ENCODE measurements around the gene RPL12. TPM values are rescaled to one million over a fixed set of nuclear protein-coding genes. Genes with fewer than 3 reads are reported as not detected.

Gene RPL12
- total RNA-seq, 1 donor from 2014 or later: 1,036 TPM

GRCh38 chr9:127444921-127445850 lies 6.0 kb downstream of the RPL12 start:
- intact Hi-C loops (cut with micrococcal nuclease): no loop called here

- intact Hi-C loops (cut with micrococcal nuclease): no loop called here
Observed at GRCh38 chr9:127444283-127444920, 6.8 kb downstream of the RPL12 start.

- intact Hi-C loops (cut with micrococcal nuclease): no loop called here
Observed at GRCh38 chr9:127438394-127438793, 12.8 kb downstream of the RPL12 start.

- intact Hi-C loops (cut with micrococcal nuclease): no loop called here
Observed at GRCh38 chr9:127437497-127438264, 13.5 kb downstream of the RPL12 start.

- intact Hi-C loops (cut with micrococcal nuclease): no loop called here
Observed at GRCh38 chr9:127430415-127430814, 20.8 kb downstream of the RPL12 start.

- intact Hi-C loops (cut with micrococcal nuclease): loop anchor here (10.0 kb wide), 1 partner anchor 204 kb away; no protein-coding TSS in a partner anchor
Observed at GRCh38 chr9:127428348-127428747, 22.9 kb downstream of the RPL12 start.

GRCh38 chr9:127426756-127427155 lies 24.4 kb downstream of the RPL12 start:
- intact Hi-C loops (cut with micrococcal nuclease): loop anchor here (10.0 kb wide), 1 partner anchor 202 kb away; no protein-coding TSS in a partner anchor

GRCh38 chr9:127424676-127424999 lies 26.6 kb downstream of the RPL12 start:
- intact Hi-C loops (cut with micrococcal nuclease): loop anchor here (1.0 to 10.0 kb wide), 6 partner anchors 27 to 619 kb away; partner anchors contain the start of genes LRSAM1, RPL12, SLC2A8 and TOR2A

- intact Hi-C loops (cut with micrococcal nuclease): loop anchor here (1.0 to 10.0 kb wide), 6 partner anchors 27 to 619 kb away; partner anchors contain the start of genes LRSAM1, RPL12, SLC2A8 and TOR2A
Observed at GRCh38 chr9:127423934-127424675, 27.1 kb downstream of the RPL12 start, which contains the start of gene ZNF79. ZNF79 (plus strand) TSS chr9:127424382; CDS start chr9:127424788, 406 bp downstream.

GRCh38 chr9:127423476-127423933 lies 27.7 kb downstream of the RPL12 start:
- intact Hi-C loops (cut with micrococcal nuclease): loop anchor here (10.0 kb wide), 1 partner anchor 199 kb away; no protein-coding TSS in a partner anchor

- intact Hi-C loops (cut with micrococcal nuclease): loop anchor here (10.0 kb wide), 1 partner anchor 198 kb away; no protein-coding TSS in a partner anchor
Observed at GRCh38 chr9:127422787-127423186, 28.4 kb downstream of the RPL12 start.

GRCh38 chr9:127422133-127422782 lies 28.9 kb downstream of the RPL12 start:
- intact Hi-C loops (cut with micrococcal nuclease): loop anchor here (10.0 kb wide), 1 partner anchor 197 kb away; no protein-coding TSS in a partner anchor

GRCh38 chr9:127421057-127421456 lies 30.1 kb downstream of the RPL12 start:
- intact Hi-C loops (cut with micrococcal nuclease): loop anchor here (10.0 kb wide), 1 partner anchor 196 kb away; no protein-coding TSS in a partner anchor

- intact Hi-C loops (cut with micrococcal nuclease): no loop called here
Observed at GRCh38 chr9:127419348-127419747, 31.9 kb downstream of the RPL12 start.

- intact Hi-C loops (cut with micrococcal nuclease): no loop called here
Observed at GRCh38 chr9:127418037-127418471, 33.2 kb downstream of the RPL12 start.

GRCh38 chr9:127417131-127418036 lies 33.8 kb downstream of the RPL12 start:
- intact Hi-C loops (cut with micrococcal nuclease): no loop called here

GRCh38 chr9:127415657-127416056 lies 35.5 kb downstream of the RPL12 start:
- intact Hi-C loops (cut with micrococcal nuclease): no loop called here

GRCh38 chr9:127415141-127415540 lies 36.1 kb downstream of the RPL12 start:
- intact Hi-C loops (cut with micrococcal nuclease): no loop called here

- intact Hi-C loops (cut with micrococcal nuclease): no loop called here
Observed at GRCh38 chr9:127411122-127411521, 40.1 kb downstream of the RPL12 start.

Measured in T-helper 2 cell treated with Interferon-gamma antibody and Interleukin-4, amounts not matched to agents 100 ng/mL and 5 ng/mL, for 36 hours (primary cell).